Fibroblast of skin of left biceps (primary cell): ENCODE data around the gene CATSPER4.
A peak's percentile ranks its signal among the peaks of the same experiment; 100 is the strongest.
"Not testable (repeated sequence)": the region's sequence is repeated elsewhere in the genome, so short reads cannot be mapped to it uniquely, and the experiment has no call there.

ENCODE experiments used
- DNase-seq, 2 experiments: peaks; one replicate each; pipeline ENCODE4 v3.0.0-alpha.2; 2013; ENCODE audit warnings: low read depth in 2 of 2

The CATSPER4 gene

GRCh38 chr1:26195805-26196204, 5.4 kb downstream of the CATSPER4 start:
- no peak for DNase-seq

- DNase-seq = no peak
These were observed 6.9 kb downstream of the CATSPER4 start for GRCh38 chr1:26197301-26197700.

- DNase-seq = no peak
These were observed 7.4 kb downstream of the CATSPER4 start for GRCh38 chr1:26197813-26198212.

GRCh38 chr1:26200413-26200812, 10.0 kb downstream of the CATSPER4 start:
- no peak for DNase-seq

GRCh38 chr1:26203642-26204318, 13.4 kb downstream of the CATSPER4 start:
- no peak for DNase-seq

GRCh38 chr1:26210147-26210870, 19.9 kb downstream of the CATSPER4 start:
- DNase-seq = no peak

GRCh38 chr1:26212726-26213125, 22.3 kb downstream of the CATSPER4 start:
- no peak for DNase-seq

- no peak for DNase-seq
These were observed 23.0 kb downstream of the CATSPER4 start for GRCh38 chr1:26213335-26213905.

GRCh38 chr1:26215246-26215645, 24.8 kb downstream of the CATSPER4 start:
- DNase-seq = no peak

GRCh38 chr1:26218906-26219494, 28.6 kb downstream of the CATSPER4 start:
- no peak for DNase-seq

GRCh38 chr1:26220199-26220912, 30.0 kb downstream of the CATSPER4 start:
- no peak for DNase-seq

- DNase-seq = no peak
These were observed 30.7 kb downstream of the CATSPER4 start for GRCh38 chr1:26221094-26221493.

- no peak for DNase-seq
These were observed 34.2 kb downstream of the CATSPER4 start for GRCh38 chr1:26224606-26225005.

GRCh38 chr1:26225033-26225831, 34.8 kb downstream of the CATSPER4 start:
- DNase-seq = no peak

GRCh38 chr1:26230682-26231081, 40.3 kb downstream of the CATSPER4 start:
- DNase-seq = not testable (repeated sequence)

- DNase-seq = peak; percentile 90 to 93
These were observed 43.7 kb downstream of the CATSPER4 start, which contains the start of gene CEP85 for GRCh38 chr1:26233903-26234643. TSS of gene CEP85 (plus strand) at chr1:26234200. CDS start at chr1:26239784, 5,584 bp downstream.

GRCh38 chr1:26234644-26235370, 44.4 kb downstream of the CATSPER4 start:
- no peak for DNase-seq

- DNase-seq = no peak
These were observed 47.0 kb downstream of the CATSPER4 start for GRCh38 chr1:26237230-26237966.

- no peak for DNase-seq
These were observed 49.5 kb downstream of the CATSPER4 start for GRCh38 chr1:26239936-26240335.
